HL-60/S4 treated with retinoic acid at 250 ng/mL for 4 days and 3 days (cell line): ENCODE data around the gene LAMA2.

Experiments
- in situ Hi-C: fragments of 300-500 bp; cut with MboI; formaldehyde crosslinking; loops from 2 replicates; pipeline ENCODE4 v1.7.0; 2022; ENCODE audit warnings: low sequenced_read_pairs

Gene LAMA2

DNA sequence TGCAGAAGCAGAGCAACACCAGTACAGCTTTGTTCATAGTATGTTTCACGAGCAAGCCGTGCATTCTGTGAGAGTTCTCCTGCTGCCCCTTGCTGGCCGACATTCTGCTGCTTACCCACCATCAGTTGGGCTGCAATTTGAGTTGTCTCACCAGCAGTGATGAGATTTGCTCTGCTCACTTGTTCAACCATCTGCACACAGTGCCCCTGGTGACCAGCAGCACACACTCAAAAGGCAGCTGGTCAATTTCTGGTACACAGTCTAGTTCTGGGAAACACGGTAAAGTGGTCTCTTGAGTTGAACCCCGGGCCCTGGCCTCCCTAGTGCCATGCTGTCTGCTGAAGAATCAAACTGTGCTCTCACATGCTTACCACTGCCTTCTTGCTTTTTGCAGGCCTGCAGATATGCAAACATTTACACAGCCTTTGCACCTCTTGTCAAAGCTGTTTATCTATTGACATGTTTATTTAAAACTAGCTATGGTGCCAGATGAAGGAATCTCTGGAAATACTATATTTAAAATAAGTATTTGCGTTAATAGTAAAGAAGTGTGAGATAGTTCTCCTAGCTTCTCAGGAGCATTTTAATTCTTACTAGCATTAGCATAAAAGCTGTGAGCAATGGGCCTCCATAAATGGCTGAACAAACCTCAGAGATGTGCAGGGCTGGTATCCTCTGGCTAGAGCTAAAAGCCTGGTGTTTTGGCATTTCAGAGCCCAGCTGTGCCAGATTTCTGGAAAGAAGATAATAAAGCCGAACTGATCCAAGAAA lies 592.7 kb downstream of the LAMA2 start:
- in situ Hi-C loops = no loop called here

DNA sequence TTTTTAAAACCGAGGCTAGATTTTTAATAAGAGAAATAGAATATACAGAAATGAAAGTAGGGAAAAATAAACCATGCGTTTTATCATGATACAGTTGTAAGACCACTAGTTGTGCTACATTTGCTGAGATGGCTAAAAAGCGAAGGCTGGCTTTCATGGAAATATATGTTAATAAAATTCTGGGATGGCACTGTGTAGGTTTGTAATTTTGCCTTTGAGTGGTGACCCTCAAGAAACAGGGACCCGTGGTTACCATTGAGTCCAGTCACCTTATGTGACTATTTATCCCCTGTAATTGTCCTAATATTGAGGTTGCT lies 593.3 kb downstream of the LAMA2 start:
- in situ Hi-C loops = no loop called here

DNA sequence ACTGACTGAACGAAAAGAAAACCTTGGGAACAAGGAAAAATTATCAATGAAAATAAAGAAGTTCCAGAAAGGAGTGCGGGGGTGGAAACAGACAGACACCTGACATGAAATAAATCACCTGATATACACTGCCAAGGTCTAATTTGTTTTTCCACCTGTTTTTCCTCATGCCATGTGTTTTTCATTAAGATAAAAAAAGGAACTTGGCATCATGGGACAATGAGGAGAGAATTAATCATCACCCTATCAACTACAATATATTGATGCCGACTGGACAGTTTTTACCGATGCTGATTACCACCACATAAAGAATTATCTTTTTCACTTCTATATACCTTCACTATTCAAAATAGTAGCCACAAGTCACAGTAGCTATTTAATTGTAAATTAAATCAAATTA lies 593.9 kb downstream of the LAMA2 start:
- in situ Hi-C loops = no loop called here

DNA sequence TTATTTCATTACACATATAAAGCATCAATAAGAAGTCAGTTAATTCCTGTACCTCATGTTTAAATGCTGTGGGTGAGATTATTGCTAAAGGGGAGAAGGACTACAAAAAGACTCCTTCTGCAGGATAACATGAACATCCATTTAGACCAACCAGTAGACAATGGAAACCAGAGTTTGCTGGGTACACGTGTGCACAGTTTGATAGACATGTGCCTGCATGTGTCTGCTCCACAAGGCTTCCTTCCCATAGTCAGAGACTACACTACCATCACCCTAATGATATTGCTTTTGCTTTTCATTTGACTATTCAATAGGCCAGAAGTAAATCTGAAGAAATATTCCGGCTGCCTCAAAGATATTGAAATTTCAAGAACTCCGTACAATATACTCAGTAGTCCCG lies 595.4 kb downstream of the LAMA2 start:
- in situ Hi-C loops = no loop called here

DNA sequence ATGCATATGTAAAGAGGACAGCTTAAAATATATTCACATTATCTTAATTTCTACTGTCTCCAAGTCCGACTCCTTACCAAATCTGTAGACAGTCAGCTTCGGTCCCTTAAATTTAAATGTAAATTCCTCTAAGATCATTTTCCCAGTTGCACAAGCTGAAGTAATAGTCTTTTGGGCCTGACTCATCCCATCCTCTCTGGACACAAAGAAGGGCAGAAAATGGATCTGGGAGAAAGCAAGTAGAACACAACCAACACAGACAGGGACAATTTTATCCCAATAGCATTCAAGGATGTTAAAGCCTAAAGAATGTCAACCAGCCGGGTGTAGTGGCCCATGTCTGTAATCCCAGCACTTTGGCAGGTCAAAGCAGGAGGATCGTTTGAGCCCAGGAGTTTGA lies 598.8 kb downstream of the LAMA2 start:
- in situ Hi-C loops = no loop called here

DNA sequence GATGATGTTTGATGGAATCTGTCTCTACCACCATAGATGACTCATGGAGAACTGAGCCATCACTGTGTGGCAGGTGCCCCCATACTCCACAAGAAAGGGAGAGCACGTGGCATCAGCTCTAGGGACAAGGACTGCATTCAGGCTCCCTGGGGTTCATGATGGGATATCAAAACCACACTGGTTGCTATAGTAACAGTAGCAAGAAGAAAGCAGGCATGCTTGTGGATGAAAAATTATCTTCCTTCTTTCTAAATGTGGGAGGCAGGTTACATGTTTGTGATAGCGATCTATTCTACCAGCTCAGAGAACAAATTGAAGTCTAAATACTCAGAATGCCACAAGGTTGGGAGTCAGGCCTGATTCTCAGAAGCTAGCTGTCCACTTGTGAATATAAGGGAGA lies 602.8 kb downstream of the LAMA2 start:
- in situ Hi-C loops = no loop called here

DNA sequence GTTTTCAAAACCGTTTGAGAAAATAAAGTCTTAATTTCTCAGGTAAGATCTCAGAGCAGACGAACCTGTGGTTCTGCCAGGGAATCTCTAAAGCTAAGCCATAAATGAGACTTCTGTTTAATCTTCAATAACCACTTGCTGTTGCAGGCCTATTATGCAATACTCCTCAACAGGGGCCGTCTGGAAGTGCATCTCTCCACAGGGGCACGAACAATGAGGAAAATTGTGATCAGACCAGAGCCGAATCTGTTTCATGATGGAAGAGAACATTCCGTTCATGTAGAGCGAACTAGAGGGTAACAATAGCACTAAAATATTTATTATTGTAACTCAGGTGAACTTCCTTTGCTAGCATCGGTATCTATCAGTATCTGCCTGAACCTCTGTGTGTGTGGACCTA lies 603.4 kb downstream of the LAMA2 start:
- in situ Hi-C loops = no loop called here

DNA sequence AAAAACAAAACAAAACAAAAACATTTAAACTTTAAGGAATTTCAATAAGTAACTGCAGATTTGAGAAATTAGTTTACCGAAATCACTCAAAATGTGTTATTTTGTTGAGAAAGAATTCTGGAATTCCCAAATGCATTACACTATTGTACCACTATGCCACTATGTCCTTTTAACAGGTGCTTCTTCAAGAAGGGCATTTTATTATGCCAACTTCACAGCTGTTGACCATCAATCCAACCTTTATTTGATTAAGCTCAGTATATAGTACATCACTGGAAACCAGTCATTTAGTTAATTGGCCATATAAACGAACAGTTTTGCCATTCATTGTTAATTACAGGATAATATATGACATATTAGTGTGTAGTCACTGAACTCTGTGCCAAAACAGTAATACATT lies 605.4 kb downstream of the LAMA2 start:
- in situ Hi-C loops = no loop called here

DNA sequence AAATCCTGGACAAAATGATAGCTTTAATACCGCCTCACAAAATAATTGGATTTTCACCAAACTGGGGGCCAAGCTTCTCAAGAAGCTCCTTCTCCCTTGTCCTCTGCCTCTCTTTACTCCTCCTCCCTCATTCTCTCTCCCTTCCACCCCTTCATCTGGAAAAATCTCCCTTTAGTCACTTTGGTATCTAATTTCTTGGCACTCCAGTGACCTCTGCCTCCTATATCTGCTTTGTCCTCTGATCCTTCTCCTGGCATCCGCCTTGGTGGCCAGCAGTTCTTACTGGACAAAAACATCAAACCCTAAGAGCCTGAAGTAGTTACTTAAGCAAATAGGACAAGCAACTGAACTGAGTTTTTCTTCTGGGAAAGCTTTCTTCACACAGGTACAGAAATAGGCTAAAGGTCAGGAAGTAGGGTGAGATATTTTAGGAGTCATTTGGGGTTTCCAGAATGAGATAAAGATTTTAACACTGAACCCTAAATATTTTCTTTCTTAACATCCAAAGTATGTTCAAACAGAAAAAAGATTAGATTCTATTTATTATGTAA lies 606.4 kb downstream of the LAMA2 start:
- in situ Hi-C loops = no loop called here

DNA sequence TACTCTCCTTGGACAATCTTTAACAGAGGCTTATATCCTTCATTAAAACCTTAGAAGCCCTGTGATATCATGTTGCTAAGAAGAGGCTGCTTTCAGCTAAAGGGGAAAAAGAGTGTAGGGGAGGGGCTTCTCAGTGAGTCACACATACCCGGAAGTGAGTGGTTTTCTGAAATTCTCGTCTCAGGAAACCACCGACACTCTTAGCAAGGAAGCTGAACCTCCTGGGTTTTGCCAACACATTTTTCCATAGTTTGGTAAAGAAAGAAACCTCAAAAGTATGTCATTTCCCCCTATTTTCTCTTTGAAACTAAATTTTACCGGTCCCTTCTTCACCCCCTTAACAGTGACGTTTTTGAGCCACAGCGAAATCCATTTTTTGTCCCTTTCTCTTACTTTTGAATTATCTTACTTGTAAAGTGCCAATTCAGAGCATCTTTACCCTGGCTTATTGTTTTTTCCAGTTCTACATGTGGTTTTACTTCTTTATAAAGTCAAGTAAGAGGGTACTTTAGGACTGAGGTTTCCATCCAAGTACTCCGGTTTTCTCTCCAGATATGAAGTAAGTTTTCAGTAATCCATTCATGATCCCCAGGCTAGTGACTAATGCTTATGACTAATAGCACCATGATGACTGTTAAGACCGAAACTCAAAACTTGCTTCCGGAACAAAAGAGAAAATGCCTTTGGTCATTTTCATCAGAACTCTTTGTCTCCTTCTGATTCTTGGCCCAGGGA lies 607.8 kb downstream of the LAMA2 start:
- in situ Hi-C loops = no loop called here

DNA sequence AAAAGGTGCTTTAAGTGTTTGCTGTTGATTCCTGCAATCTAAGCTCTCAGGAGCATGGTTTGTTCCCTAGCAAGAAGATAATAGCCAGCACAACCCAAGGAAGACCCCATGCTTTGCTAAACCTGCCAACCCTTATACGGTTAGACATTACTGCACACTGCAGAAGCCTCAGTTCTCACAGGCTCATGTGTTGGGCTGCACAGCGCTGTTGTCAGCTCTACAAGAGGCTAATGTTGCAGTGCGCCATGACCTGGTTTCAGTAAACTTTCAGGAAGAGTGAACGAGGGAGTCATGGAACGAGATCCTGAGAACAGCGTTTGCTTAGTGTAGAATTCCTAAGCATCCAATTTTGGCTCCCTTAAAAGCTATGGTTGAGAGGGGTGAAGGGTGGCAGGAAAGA lies 608.5 kb downstream of the LAMA2 start:
- in situ Hi-C loops = no loop called here

DNA sequence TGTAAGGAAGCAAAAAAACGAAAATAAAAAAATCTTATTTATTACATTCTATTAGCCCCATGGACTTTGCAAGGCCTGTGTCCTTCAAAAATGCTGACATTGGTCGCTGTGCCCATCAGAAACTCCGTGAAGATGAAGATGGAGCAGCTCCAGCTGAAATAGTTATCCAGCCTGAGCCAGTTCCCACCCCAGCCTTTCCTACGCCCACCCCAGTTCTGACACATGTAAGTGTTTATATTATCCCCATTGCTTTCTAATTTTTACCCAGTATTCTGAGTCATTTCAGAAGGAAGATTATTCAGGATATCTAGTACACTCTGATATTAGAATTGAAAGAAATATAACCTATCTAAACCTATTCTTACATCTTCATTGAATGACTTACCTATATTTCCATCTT lies 609.3 kb downstream of the LAMA2 start:
- in situ Hi-C loops = no loop called here

DNA sequence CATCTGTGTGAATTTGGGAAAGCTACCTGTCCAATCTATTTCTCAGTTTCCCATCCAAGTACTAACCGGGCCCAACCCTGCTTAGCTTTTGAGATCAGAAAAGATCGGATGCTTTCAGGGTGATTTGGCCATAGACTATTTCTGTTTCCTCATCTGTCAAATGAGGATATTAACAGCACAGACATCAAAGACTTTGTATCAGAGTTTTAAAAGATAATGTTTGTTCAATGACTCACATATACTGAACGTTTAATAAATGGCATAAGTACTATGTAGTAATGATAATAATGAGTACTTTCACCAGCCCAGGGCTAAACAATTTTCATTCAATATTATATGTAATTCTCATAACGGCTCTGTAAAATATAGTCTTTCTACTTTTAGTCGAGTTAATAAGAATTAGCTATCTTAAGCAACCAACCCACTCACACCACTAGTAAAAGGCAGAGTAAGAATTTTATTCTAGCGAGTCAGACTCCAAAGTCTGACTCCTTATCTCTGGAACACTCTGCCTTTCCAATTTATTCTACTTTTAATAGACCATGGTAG lies 610.5 kb downstream of the LAMA2 start:
- in situ Hi-C loops = no loop called here

DNA sequence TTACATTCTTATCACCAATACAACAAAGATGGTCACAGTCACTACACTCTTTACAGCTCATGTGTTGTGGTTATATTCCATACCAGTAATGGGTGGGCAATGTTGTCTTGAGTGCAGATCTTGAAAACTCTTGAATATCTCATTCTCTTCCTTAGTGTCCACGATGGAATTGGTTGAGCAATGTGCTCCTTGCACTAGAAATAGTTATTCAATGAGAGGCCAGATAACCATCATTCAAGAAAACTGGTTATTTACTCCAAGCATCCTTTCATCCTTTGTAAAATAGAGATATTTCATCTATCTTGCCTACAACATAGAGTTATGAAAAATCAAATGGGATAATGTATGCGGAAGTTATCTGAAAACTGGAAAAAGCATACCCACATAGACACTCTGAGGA lies 611.2 kb downstream of the LAMA2 start:
- in situ Hi-C loops = no loop called here

DNA sequence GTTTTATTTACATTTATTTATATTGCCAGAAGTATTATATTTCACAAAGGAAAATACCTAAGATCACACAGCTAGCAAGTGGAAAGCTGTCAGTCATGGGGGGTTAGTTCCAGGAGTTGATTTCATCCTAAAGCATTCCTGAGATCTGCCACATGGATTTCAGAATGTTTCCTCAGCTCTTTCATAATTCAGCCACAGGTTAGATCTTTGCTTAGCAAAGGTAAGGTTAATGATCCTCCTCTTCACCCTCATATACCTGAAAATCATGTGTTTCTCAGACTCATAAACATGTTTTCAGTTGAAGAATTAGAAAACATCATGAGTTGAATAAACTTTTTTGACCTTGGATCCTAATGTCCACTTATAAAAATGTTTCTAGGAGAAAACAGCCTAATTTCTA lies 611.6 kb downstream of the LAMA2 start:
- in situ Hi-C loops = no loop called here

DNA sequence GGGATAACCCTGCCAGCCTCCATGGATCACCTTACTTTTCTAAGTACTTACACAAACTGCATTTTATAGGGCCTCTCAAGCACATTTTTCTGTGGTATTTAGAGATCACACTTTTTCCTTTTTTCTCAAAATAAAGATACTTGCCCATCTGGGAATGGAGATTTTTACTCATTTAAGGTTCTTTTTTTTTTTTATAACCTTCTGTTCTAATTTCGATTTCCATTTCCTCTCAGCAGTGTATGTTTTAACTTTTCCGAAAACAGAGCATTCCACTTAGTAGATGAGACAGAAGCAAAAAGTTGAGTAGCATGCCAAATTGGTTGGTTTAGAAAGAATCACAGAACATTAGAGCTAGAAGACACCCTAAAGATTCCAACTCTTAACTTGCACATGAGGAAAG lies 612.7 kb downstream of the LAMA2 start:
- in situ Hi-C loops = no loop called here

DNA sequence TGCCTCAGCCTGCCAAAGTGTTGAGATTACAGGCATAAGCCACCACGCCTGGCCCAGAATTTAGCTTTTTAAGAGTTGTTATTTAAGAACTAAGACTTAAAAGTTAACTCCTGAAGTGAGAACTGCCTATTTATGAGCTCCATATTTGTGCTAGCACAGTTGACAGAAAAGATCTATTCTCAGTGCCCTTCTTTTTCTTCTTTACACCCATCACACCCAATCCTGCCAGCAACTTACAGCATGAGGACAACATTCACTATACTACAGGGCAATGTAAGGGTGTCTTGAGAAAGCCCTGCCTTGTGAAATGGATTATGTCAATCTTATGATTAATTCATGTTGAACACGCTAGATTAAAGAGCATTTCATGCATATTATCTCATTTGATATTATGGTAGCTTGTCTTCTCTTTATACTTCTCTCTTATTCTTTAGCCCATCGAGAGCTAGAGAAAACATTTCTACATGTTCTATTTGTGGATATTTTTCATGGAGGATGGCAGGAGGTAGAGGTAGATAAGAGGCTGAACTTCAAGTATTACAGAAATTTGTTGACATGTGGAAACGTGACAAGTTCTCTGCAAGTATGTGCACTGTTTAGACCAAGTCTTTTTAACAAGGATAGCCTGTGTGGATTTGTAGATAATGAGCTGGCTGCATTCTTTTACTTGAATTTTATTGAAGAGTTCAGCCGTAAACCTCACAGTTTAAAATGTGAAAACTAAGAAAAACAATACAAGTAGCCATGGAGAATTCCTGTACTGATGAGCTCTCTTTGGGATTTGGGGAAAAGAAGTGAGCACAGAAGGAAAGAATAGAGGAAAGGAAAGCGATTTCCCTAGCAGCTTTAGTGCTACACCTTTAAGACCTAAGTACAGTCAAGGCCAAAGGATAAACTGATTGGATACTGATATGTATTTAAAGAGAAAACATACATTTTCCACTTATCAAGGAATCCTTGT lies 614.8 kb downstream of the LAMA2 start:
- in situ Hi-C loops = no loop called here

DNA sequence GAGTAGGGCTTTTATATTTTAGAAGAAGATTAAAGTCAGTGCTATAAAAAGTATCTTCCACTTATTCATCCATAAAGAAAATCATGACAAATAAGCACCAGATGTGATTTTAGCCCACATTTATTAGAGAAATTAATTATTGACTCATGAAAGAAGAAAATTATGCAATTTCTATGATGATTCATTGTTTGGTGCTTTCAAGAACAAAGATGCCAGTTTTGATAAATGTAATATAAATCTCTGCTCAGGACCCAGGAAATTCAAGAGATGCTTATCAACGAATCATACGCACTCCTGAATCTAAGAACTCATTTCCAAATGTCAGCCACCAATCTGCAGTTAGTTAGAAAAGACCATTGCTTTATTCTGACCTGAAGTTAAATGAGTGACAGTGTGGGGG lies 615.6 kb downstream of the LAMA2 start:
- in situ Hi-C loops = no loop called here

DNA sequence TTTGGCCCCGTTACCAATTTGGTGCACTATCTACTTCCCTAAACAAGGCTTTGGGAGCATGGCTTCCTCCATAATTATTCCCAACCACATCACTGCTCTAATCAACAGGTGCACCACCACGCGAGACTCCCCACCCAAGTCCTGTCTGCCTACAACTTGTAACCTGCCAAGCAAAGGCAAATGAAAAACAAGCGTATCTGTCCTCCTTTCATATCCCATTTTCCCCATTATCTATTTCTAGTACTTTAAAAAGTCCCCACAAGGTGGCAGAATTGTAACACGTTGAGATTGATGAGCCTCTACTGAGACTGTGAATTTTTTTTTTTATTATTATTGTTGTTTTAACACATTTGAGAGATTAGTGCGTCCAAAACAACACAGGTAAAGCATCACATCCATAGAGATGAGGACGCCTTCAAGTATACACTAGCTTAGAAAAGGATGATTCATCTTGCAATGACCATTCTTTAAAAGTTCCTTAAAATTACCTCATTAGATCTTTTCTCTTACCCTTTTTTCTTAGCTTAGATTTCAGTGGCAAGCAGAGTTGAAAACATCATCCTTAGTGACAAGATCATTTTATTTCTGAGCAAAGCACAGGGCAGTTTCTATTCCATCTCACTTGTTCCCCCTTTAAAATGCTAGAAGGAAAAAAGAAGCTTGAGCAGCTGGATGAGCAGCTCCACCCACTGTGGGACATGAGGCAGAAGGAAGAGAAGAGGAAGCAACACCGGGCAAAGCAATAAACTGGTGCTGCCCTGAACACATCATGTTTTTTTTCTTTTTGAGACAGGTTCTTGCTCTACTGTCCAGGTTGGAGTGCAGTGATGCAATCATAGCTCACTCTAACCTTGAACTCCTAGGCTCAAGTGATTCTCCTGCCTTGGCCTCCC lies 616.3 kb downstream of the LAMA2 start:
- in situ Hi-C loops = no loop called here

DNA sequence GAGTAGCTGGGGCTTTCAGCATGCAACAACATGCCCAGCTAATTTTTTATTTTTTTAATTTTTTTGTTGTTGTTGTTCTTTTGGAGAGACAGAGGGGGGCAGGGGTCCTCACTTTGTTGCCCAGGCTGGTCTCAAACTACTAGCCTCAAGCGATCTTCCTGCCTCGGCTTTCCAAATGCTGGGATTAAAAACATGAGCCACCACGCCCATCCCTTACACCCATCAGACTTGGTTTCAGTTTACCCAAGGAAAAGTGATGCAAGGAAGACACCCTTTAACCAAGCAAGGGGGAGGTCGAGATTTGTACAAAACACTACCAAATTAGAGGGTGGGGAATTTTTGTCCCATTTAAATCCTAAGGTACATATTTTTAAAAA lies 616.9 kb downstream of the LAMA2 start:
- in situ Hi-C loops = no loop called here
